B cell (primary cell): ENCODE measurements around the gene ADAP1. TPM values are rescaled to one million over a fixed set of nuclear protein-coding genes. Genes with fewer than 3 reads are reported as not detected.

ENCODE experiments used
- ATAC-seq: fragments of 200-7000 bp; cut with Tn5 transposase; one replicate; pipeline ENCODE4 v1.10.0; 2021; ENCODE audit warnings: low read depth, mild to moderate bottlenecking, moderate number of reproducible peaks, moderate library complexity
- CTCF ChIA-PET: fragments of 350-600 bp; sonication (Branson Sonifier 250); formaldehyde crosslinking; loops from one replicate; lab custom pipeline; 2021; ENCODE audit warnings: antibody characterized with exemption, inconsistent platforms; lab: Charles Lee
- POLR2A ChIA-PET: fragments of 350-600 bp; sonication (Branson Sonifier 250); formaldehyde crosslinking; loops from one replicate; lab custom pipeline; 2021; ENCODE audit warnings: antibody characterized with exemption; lab: Charles Lee
- DNase-seq: peaks from one replicate; pipeline ENCODE4 v3.0.0; 2013
- H2AFZ ChIP-seq: 2 replicates; pipeline ENCODE4 v1.6.1; 2012; ENCODE audit warnings: mild to moderate bottlenecking, low read depth, low read length; ENCODE audit not compliant: insufficient read depth, poor library complexity, severe bottlenecking
- H3K27ac ChIP-seq, 2 donors: 1 replicate in 1 of 2; 2 replicates in 1 of 2; pipeline ENCODE4 v1.5.1; 2012 to 2013; ENCODE audit warnings: low read length in 2 of 2, mild to moderate bottlenecking in 2 of 2, moderate library complexity in 1 of 2
- H3K27me3 ChIP-seq, 4 experiments: fragments of 200-600 bp in 1 of 4; sonication (generic) in 1 of 4; replicated peaks in 1 of 4; 1 replicate in 2 of 4; 2 replicates in 2 of 4; pipeline versions ENCODE4 v1.6.1 to v1.7.0; 2013 to 2016; ENCODE audit warnings: low read length in 3 of 4, mild to moderate bottlenecking in 2 of 4, mixed read lengths in 1 of 4, moderate library complexity in 1 of 4; ENCODE audit not compliant: insufficient read depth in 4 of 4, control insufficient read depth in 3 of 4; ENCODE audit errors: control extremely low read depth in 1 of 4
- H3K36me3 ChIP-seq, 2 experiments: replicated peaks in 1 of 2; 1 replicate in 1 of 2; 2 replicates in 1 of 2; pipeline versions ENCODE4 v1.6.1 to v1.7.1; 2013; ENCODE audit warnings: low read length in 1 of 2; ENCODE audit not compliant: insufficient read depth in 2 of 2, control insufficient read depth in 1 of 2; ENCODE audit errors: control extremely low read depth in 1 of 2, extremely low read depth in 1 of 2
- H3K4me1 ChIP-seq, 2 donors: fragments of 200-600 bp in 1 of 2; sonication (generic) in 1 of 2; 1 replicate in 1 of 2; 2 replicates in 1 of 2; pipeline versions ENCODE4 v1.5.1 to v1.6.1; 2013 to 2017; ENCODE audit warnings: low read length in 2 of 2; ENCODE audit not compliant: control insufficient read depth in 2 of 2, insufficient read depth in 2 of 2
- H3K4me2 ChIP-seq: replicated peaks from 2 replicates; pipeline ENCODE3; 2012; ENCODE audit warnings: mild to moderate bottlenecking, low read depth, low read length; ENCODE audit not compliant: poor library complexity, severe bottlenecking
- H3K4me3 ChIP-seq, 5 experiments: fragments of 200-600 bp in 1 of 5; sonication (generic) in 1 of 5; 1 replicate in 3 of 5; 2 replicates in 2 of 5; pipeline versions ENCODE4 v1.5.1 to v1.7.0; 2011 to 2016; ENCODE audit warnings: low read length in 4 of 5, mild to moderate bottlenecking in 4 of 5, low read depth in 2 of 5, control low read depth in 1 of 5, moderate library complexity in 1 of 5; ENCODE audit not compliant: insufficient read depth in 1 of 5; ENCODE audit errors: control extremely low read depth in 1 of 5, extremely low read depth in 1 of 5
- H3K79me2 ChIP-seq: fragments of 200-600 bp; sonication (generic); one replicate; pipeline ENCODE4 v1.6.0; 2016; ENCODE audit warnings: low read length; ENCODE audit not compliant: control insufficient read depth, insufficient read depth
- H3K9ac ChIP-seq: fragments of 200-600 bp; sonication (generic); 2 replicates; pipeline ENCODE4 v1.6.1; 2017; ENCODE audit warnings: mild to moderate bottlenecking, low read length, moderate library complexity
- H3K9me3 ChIP-seq, 3 donors: one replicate each; pipeline versions ENCODE4 v1.6.1 to v1.7.1; 2013; ENCODE audit warnings: low read length in 2 of 3; ENCODE audit not compliant: control insufficient read depth in 2 of 3, insufficient read depth in 1 of 3; ENCODE audit errors: control extremely low read depth in 1 of 3
- H4K20me1 ChIP-seq: 2 replicates; pipeline ENCODE4 v1.6.0; 2012; ENCODE audit warnings: mild to moderate bottlenecking, low read length; ENCODE audit not compliant: insufficient read depth, control insufficient read depth, poor library complexity, severe bottlenecking
- H3K27ac Mint-ChIP-seq: one replicate; pipeline ENCODE4 v1.8.0; 2021; ENCODE audit warnings: mixed read lengths
- H3K27me3 Mint-ChIP-seq: one replicate; pipeline ENCODE4 v1.8.0; 2021; ENCODE audit warnings: mixed read lengths
- H3K4me1 Mint-ChIP-seq: one replicate; pipeline ENCODE4 v1.8.0; 2021; ENCODE audit warnings: mixed read lengths
- H3K4me3 Mint-ChIP-seq: one replicate; pipeline ENCODE4 v1.8.0; 2021; ENCODE audit warnings: mixed read lengths
- H3K9me3 Mint-ChIP-seq: one replicate; pipeline ENCODE4 v1.8.0; 2022; ENCODE audit warnings: mixed read lengths; ENCODE audit not compliant: insufficient read depth
- EZH2 ChIP-seq: IDR thresholded peaks from 2 replicates; pipeline ENCODE4 v1.6.1; 2012; ENCODE audit warnings: borderline replicate concordance, low read depth, mild to moderate bottlenecking, moderate library complexity, low read length; ENCODE audit not compliant: insufficient read depth, poor library complexity, severe bottlenecking
- WGBS: methylation state at CpG from one replicate; pipeline ENCODE4 v1.1.5; 2013; ENCODE audit warnings: missing lambda C conversion rate; ENCODE audit not compliant: insufficient coverage; 5-methylcytosine and 5-hydroxymethylcytosine counted together
- intact Hi-C: fragments of 100-400 bp; cut with micrococcal nuclease; formaldehyde crosslinking; loops from one replicate; pipeline ENCODE4 v1.10.0; 2022
- polyA plus RNA-seq: library from polyadenylated mRNA; depleted of rRNA; stranded (reverse); fragments of >200 nt; gene quantifications from 2 replicates; pipeline ENCODE4 v1.2.3, GENCODE V29; 2012
- total RNA-seq, 2 donors: library from RNA; stranded (reverse); fragments of 120-200 nt in 1 of 2; gene quantifications; 1 replicate in 1 of 2; 2 replicates in 1 of 2; pipeline versions ENCODE4 v1.2.3 to v1.2.4, GENCODE V29; 2013 to 2022
- TF ChIP-seq, protein P1 (sequence below): fragments of 200-600 bp; IDR thresholded peaks from one replicate; pipeline ENCODE4 v1.8.0; 2022; ENCODE audit warnings: antibody characterized with exemption, mild to moderate bottlenecking

Gene ADAP1
- total and polyA plus RNA-seq, 2 donors (not counting 1 experiment from before 2014, with no cell fraction given): 10.8 to 12.9 TPM

DNA sequence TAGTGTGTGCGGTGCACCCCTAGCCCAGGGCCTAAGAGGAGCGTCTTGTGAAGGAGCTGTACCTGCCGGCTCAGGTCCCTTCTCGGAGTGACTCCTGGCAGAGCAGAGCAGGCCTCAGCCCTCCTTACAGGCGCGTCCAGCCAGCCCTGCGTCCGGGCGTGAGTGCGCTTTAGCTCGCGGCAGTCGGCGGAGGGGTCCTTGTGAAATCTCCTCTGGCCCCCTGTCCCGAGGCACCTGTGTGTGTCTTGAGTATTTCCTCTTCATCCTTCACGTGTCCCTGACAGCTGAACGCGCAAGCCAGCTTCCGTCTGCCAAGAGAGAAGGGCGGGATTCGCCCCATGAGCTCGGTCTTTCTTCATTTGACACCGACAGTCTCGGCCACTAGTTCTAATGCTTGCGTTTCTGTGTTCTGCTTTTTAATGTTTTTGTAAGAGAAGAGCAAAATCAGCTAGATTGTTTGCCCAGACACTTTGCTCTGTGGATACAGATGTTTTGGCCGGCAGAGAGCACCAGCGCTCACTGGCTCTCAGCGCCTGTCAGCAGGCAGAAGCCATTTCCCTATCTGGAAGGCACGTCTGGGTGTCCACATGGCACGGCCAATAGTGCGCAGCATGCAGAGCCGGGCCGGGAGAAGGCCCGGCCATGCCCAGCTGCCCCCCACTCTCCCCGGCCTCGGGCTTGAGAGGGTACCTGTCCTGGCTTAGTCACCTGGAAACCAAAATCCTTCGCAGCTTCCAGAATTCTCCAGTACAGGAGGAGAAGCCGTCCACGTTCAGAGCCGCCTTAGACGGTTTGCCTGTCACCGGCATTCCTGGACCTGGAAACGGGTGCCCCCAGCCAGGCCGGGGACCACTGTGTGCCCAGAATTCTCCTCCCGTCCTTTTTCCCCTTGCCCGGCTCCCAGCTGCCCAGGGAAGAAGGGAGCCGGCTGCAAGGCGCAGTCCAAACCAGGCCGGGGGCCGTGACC lies 71.1 kb downstream of the ADAP1 start:
- 96% methylated on average over 48 of the region's 50 CpGs for WGBS
- no peak overlapping the region for H2AFZ ChIP-seq
- H3K4me1 ChIP-seq: peaks cover under 1 to 9% of the 10 kb centered on the region in 2 donors
- no peaks in the 10 kb centered on the region for H3K27me3 Mint-ChIP-seq
- DNase-seq (no peak), ATAC-seq (no peak)
- H3K4me1 Mint-ChIP-seq: peaks cover 30% of the 10 kb centered on the region
- H3K4me2 ChIP-seq: no peak overlapping the region
- H3K9ac ChIP-seq: no peak overlapping the region
- H3K79me2 ChIP-seq: peaks cover 99% of the 10 kb centered on the region
- H3K9me3 Mint-ChIP-seq: no peaks in the 10 kb centered on the region
- no peaks in the 10 kb centered on the region for H3K27me3 ChIP-seq
- H3K9me3 ChIP-seq: peaks cover 0 to 8% (median 0%) of the 10 kb centered on the region in 3 donors
- H3K36me3 ChIP-seq: peaks cover 1 to 31% of the 10 kb centered on the region in 2 experiments
- H3K27ac Mint-ChIP-seq: no peak overlapping the region
- no peak overlapping the region for H3K4me3 Mint-ChIP-seq
- ChIA-PET CTCF (no interaction called here), POLR2A (no interaction called here)
- H3K27ac ChIP-seq: no peak overlapping the region
- peaks cover 98% of the 10 kb centered on the region for H4K20me1 ChIP-seq
- no peak for TF ChIP-seq EZH2
- TF ChIP-seq, protein P1, sequence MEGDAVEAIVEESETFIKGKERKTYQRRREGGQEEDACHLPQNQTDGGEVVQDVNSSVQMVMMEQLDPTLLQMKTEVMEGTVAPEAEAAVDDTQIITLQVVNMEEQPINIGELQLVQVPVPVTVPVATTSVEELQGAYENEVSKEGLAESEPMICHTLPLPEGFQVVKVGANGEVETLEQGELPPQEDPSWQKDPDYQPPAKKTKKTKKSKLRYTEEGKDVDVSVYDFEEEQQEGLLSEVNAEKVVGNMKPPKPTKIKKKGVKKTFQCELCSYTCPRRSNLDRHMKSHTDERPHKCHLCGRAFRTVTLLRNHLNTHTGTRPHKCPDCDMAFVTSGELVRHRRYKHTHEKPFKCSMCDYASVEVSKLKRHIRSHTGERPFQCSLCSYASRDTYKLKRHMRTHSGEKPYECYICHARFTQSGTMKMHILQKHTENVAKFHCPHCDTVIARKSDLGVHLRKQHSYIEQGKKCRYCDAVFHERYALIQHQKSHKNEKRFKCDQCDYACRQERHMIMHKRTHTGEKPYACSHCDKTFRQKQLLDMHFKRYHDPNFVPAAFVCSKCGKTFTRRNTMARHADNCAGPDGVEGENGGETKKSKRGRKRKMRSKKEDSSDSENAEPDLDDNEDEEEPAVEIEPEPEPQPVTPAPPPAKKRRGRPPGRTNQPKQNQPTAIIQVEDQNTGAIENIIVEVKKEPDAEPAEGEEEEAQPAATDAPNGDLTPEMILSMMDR: no peak
- intact Hi-C loops: no loop called here
- H3K4me3 ChIP-seq: no peak overlapping the region
